A549 (cell line): ENCODE results near the gene ZSCAN16.

Source experiments
- CEBPB ChIP-seq, 2 experiments: fragments of >200 bp in 1 of 2; sonication (Bioruptor Twin) in 1 of 2; formaldehyde crosslinking in 1 of 2; IDR thresholded peaks; 2 replicates each; pipeline ENCODE4 v1.6.1; 2012 to 2016
- CTCF ChIP-seq: fragments of >200 bp; sonication (Bioruptor Twin); formaldehyde crosslinking; IDR thresholded peaks from 3 replicates; pipeline ENCODE4 v1.5.1; 2016
- E2F6 ChIP-seq: IDR thresholded peaks from 2 replicates; pipeline ENCODE4 v1.6.1; 2012; ENCODE audit warnings: low read depth, borderline replicate concordance
- ELK1 ChIP-seq: fragments of 150-350 bp; IDR thresholded peaks from 2 replicates; pipeline ENCODE4 v1.6.1; 2014; ENCODE audit warnings: low read depth, mild to moderate bottlenecking, low read length
- EP300 ChIP-seq, 2 experiments: fragments of >200 bp; sonication (Bioruptor Twin); formaldehyde crosslinking; IDR thresholded peaks; 2 replicates in 1 of 2; 3 replicates in 1 of 2; pipeline ENCODE4 v1.6.1; 2016 to 2017
- HEYL ChIP-seq: fragments of 250-450 bp; sonication (Bioruptor Pico); IDR thresholded peaks from 2 replicates; pipeline ENCODE4 v1.8.0; 2021; ENCODE audit warnings: mild to moderate bottlenecking, moderate library complexity
- MAFK ChIP-seq: fragments of 450-650 bp; IDR thresholded peaks from 2 replicates; pipeline ENCODE4 v1.6.1; 2014; ENCODE audit not compliant: partially characterized antibody
- MAX ChIP-seq: IDR thresholded peaks from 2 replicates; pipeline ENCODE4 v1.6.1; 2012
- MYC ChIP-seq: IDR thresholded peaks from 2 replicates; pipeline ENCODE4 v1.6.1; 2012; ENCODE audit warnings: mild to moderate bottlenecking, inconsistent platforms, low read length, improper control_type of control experiment, borderline replicate concordance
- POLR2A ChIP-seq: IDR thresholded peaks from 2 replicates; pipeline ENCODE4 v1.6.1; 2012; ENCODE audit warnings: mild to moderate bottlenecking, low read length
- SMC3 ChIP-seq: fragments of >200 bp; sonication (Bioruptor Twin); formaldehyde crosslinking; IDR thresholded peaks from 3 replicates; pipeline ENCODE4 v1.6.1; 2018; ENCODE audit warnings: inconsistent platforms

- no peak for TF ChIP-seq EP300 (IDR thresholded peaks at IDR 0.05)
- no peak for TF ChIP-seq CEBPB (IDR thresholded peaks at IDR 0.05)
- TF ChIP-seq POLR2A = no peak
- TF ChIP-seq MAFK = no peak
- TF ChIP-seq CTCF = no peak
- no peak for TF ChIP-seq MYC
- no peak for TF ChIP-seq ELK1
- no peak for TF ChIP-seq MAX
- TF ChIP-seq HEYL (CRISPR knock-in tag) = no peak
- no peak for TF ChIP-seq E2F6
- TF ChIP-seq SMC3 = no peak
Observed at GRCh38 chr6:28176373-28176772, 52.0 kb downstream of the ZSCAN16 start.
